ENCODE measurements around the gene EEFSEC. TPM values are rescaled to one million over a fixed set of nuclear protein-coding genes. Genes with fewer than 3 reads are reported as not detected.

EEFSEC gene
- polyA plus RNA-seq, 1 donor (not counting 4 experiments of a cell fraction or from before 2014, with no cell fraction given) = 8.7 TPM

GRCh38 chr3:128349963-128350599 is 196.8 kb downstream of the EEFSEC start:
- Histone ChIP-seq H3K9me1 (ENCODE audit: control insufficient read depth, extremely low read depth, insufficient read depth, low read length) (no peaks in the 10 kb centered on the region), H3K27ac (ENCODE audit: control insufficient read depth, insufficient read depth, low read length) (no peak overlapping the region), H3K4me3 (ENCODE audit: control insufficient read depth in 2 of 3, extremely low read depth in 1 of 3, insufficient read depth in 2 of 3, low read depth in 1 of 3, low read length in 3 of 3) (no peak overlapping the region), H3K9ac (ENCODE audit: control insufficient read depth, extremely low read depth, insufficient read depth, low read length) (no peak overlapping the region), H2AFZ (ENCODE audit: control insufficient read depth, low read length) (no peak overlapping the region), H3K79me2 (ENCODE audit: control insufficient read depth, insufficient read depth, low read length) (no peaks in the 10 kb centered on the region), H4K20me1 (ENCODE audit: control insufficient read depth, extremely low read depth, insufficient read depth, low read length) (no peaks in the 10 kb centered on the region), H3K4me2 (ENCODE audit: control insufficient read depth, extremely low read depth, insufficient read depth, low read depth, low read length) (no peak overlapping the region), H3K9me3 (ENCODE audit: control insufficient read depth, low read depth, low read length) (no peaks in the 10 kb centered on the region), H3K27me3 (ENCODE audit: control insufficient read depth, extremely low read depth, insufficient read depth, low read length) (no peaks in the 10 kb centered on the region), H3K36me3 (ENCODE audit: control insufficient read depth in 2 of 2, extremely low read depth in 1 of 2, insufficient read depth in 2 of 2, low read length in 2 of 2) (no peaks in the 10 kb centered on the region), H3K4me1 (ENCODE audit: control insufficient read depth, extremely low read depth, insufficient read depth, low read length) (no peaks in the 10 kb centered on the region)
- FAIRE-seq (no peak), DNase-seq (ENCODE audit: low read depth, low spot score) (no peak)
- dilution Hi-C loops (cut with MboI; ENCODE audit: extremely low pct_ligation_motif_present, low sequenced_read_pairs) = no loop called here
- TF ChIP-seq EZH2 (IDR thresholded peaks at IDR 0.05; ENCODE audit: low read length) (no peak), CTCF (optimal IDR thresholded peaks at IDR 0.05 in 1 of 3, IDR thresholded peaks at IDR 0.05 in 1 of 3, conservative IDR thresholded peaks at IDR 0.05 in 1 of 3; ENCODE audit: extremely low read depth in 1 of 3, insufficient read depth in 2 of 3, low read length in 3 of 3) (no peak)

GRCh38 chr3:128351546-128351945 is 198.3 kb downstream of the EEFSEC start:
- Histone ChIP-seq H3K4me3 (ENCODE audit: control insufficient read depth in 2 of 3, extremely low read depth in 1 of 3, insufficient read depth in 2 of 3, low read depth in 1 of 3, low read length in 3 of 3) (no peak overlapping the region), H3K9me3 (ENCODE audit: control insufficient read depth, low read depth, low read length) (no peaks in the 10 kb centered on the region), H2AFZ (ENCODE audit: control insufficient read depth, low read length) (no peak overlapping the region), H3K9ac (ENCODE audit: control insufficient read depth, extremely low read depth, insufficient read depth, low read length) (no peak overlapping the region), H3K27ac (ENCODE audit: control insufficient read depth, insufficient read depth, low read length) (no peak overlapping the region), H3K4me1 (ENCODE audit: control insufficient read depth, extremely low read depth, insufficient read depth, low read length) (no peaks in the 10 kb centered on the region), H4K20me1 (ENCODE audit: control insufficient read depth, extremely low read depth, insufficient read depth, low read length) (no peaks in the 10 kb centered on the region), H3K27me3 (ENCODE audit: control insufficient read depth, extremely low read depth, insufficient read depth, low read length) (no peaks in the 10 kb centered on the region), H3K9me1 (ENCODE audit: control insufficient read depth, extremely low read depth, insufficient read depth, low read length) (no peaks in the 10 kb centered on the region), H3K36me3 (ENCODE audit: control insufficient read depth in 2 of 2, extremely low read depth in 1 of 2, insufficient read depth in 2 of 2, low read length in 2 of 2) (no peaks in the 10 kb centered on the region), H3K79me2 (ENCODE audit: control insufficient read depth, insufficient read depth, low read length) (no peaks in the 10 kb centered on the region), H3K4me2 (ENCODE audit: control insufficient read depth, extremely low read depth, insufficient read depth, low read depth, low read length) (no peak overlapping the region)
- TF ChIP-seq EZH2 (IDR thresholded peaks at IDR 0.05; ENCODE audit: low read length) (no peak), CTCF (optimal IDR thresholded peaks at IDR 0.05 in 1 of 3, IDR thresholded peaks at IDR 0.05 in 1 of 3, conservative IDR thresholded peaks at IDR 0.05 in 1 of 3; ENCODE audit: extremely low read depth in 1 of 3, insufficient read depth in 2 of 3, low read length in 3 of 3) (no peak)
- FAIRE-seq (no peak), DNase-seq (ENCODE audit: low read depth, low spot score) (no peak)
- dilution Hi-C loops (cut with MboI; ENCODE audit: extremely low pct_ligation_motif_present, low sequenced_read_pairs) = no loop called here
